ENCODE data around the gene ANTXR1.

The ANTXR1 gene

GRCh38 chr2:69030800-69031428 is 17.9 kb downstream of the ANTXR1 start:
- no peak for ATAC-seq
- TF ChIP-seq ZNF70 (CRISPR knock-in tag; IDR thresholded peaks at IDR 0.05) = no peak
- no peak for TF ChIP-seq ZNF8 (CRISPR knock-in tag; IDR thresholded peaks at IDR 0.05)
- no peak for TF ChIP-seq CSRNP3 (CRISPR knock-in tag; IDR thresholded peaks at IDR 0.05)
- TF ChIP-seq BACH2 (CRISPR knock-in tag; IDR thresholded peaks at IDR 0.05; ENCODE audit: borderline replicate concordance) = no peak
- TF ChIP-seq GLIS3 (CRISPR knock-in tag; IDR thresholded peaks at IDR 0.05) = no peak

GRCh38 chr2:69031466-69031865 is 18.5 kb downstream of the ANTXR1 start:
- no peak for TF ChIP-seq OSR1 (CRISPR knock-in tag; IDR thresholded peaks at IDR 0.05)
- TF ChIP-seq SNAI2 (CRISPR knock-in tag; IDR thresholded peaks at IDR 0.05) = no peak
- TF ChIP-seq TCF4 (CRISPR knock-in tag; IDR thresholded peaks at IDR 0.05; ENCODE audit: borderline replicate concordance) = no peak
- TF ChIP-seq ISL1 (CRISPR knock-in tag; IDR thresholded peaks at IDR 0.05) = no peak
- no peak for TF ChIP-seq ZNF565 (CRISPR knock-in tag; conservative IDR thresholded peaks at IDR 0.05; ENCODE audit: low read depth)
- no peak for TF ChIP-seq GLIS3 (CRISPR knock-in tag; IDR thresholded peaks at IDR 0.05)
- no peak for TF ChIP-seq ARNTL (CRISPR knock-in tag; IDR thresholded peaks at IDR 0.05; ENCODE audit: borderline replicate concordance, low read depth)
- no peak for TF ChIP-seq PPARA (CRISPR knock-in tag; IDR thresholded peaks at IDR 0.05; ENCODE audit: borderline replicate concordance)
- no peak for TF ChIP-seq BACH2 (CRISPR knock-in tag; IDR thresholded peaks at IDR 0.05; ENCODE audit: borderline replicate concordance)
- no peak for TF ChIP-seq ZNF8 (CRISPR knock-in tag; IDR thresholded peaks at IDR 0.05)
- no peak for TF ChIP-seq ZFP30 (CRISPR knock-in tag; IDR thresholded peaks at IDR 0.05)
- no peak for TF ChIP-seq TSHZ2 (CRISPR knock-in tag; IDR thresholded peaks at IDR 0.05)
- ATAC-seq = no peak

- ATAC-seq = no peak
Observed at GRCh38 chr2:69032336-69032735, 19.4 kb downstream of the ANTXR1 start.

GRCh38 chr2:69033461-69034095 is 20.6 kb downstream of the ANTXR1 start:
- TF ChIP-seq ESRRG (CRISPR knock-in tag; IDR thresholded peaks at IDR 0.05) = no peak
- TF ChIP-seq ISL1 (CRISPR knock-in tag; IDR thresholded peaks at IDR 0.05) = no peak
- TF ChIP-seq TCF4 (CRISPR knock-in tag; IDR thresholded peaks at IDR 0.05; ENCODE audit: borderline replicate concordance) = no peak
- TF ChIP-seq ZNF8 (CRISPR knock-in tag; IDR thresholded peaks at IDR 0.05) = no peak
- no peak for TF ChIP-seq POU6F1 (CRISPR knock-in tag; IDR thresholded peaks at IDR 0.05; ENCODE audit: borderline replicate concordance, low read depth)
- no peak for TF ChIP-seq CSRNP3 (CRISPR knock-in tag; IDR thresholded peaks at IDR 0.05)
- TF ChIP-seq ARNTL (CRISPR knock-in tag; IDR thresholded peaks at IDR 0.05; ENCODE audit: borderline replicate concordance, low read depth) = no peak
- peak; percentile 41; the same call in 2 of the 3 replicates for ATAC-seq

More at GRCh38 chr2:69032336-69032735, 19.4 kb downstream of the ANTXR1 start:
- TF ChIP-seq RARB (CRISPR knock-in tag; IDR thresholded peaks at IDR 0.05) (no peak), CSDC2 (CRISPR knock-in tag; IDR thresholded peaks at IDR 0.05) (no peak), ZNF70 (CRISPR knock-in tag; IDR thresholded peaks at IDR 0.05) (no peak), ARNTL (CRISPR knock-in tag; IDR thresholded peaks at IDR 0.05; ENCODE audit: borderline replicate concordance, low read depth) (no peak), TCF4 (CRISPR knock-in tag; IDR thresholded peaks at IDR 0.05; ENCODE audit: borderline replicate concordance) (no peak), ZNF8 (CRISPR knock-in tag; IDR thresholded peaks at IDR 0.05) (no peak)
